Esophagus muscularis mucosa (tissue), 4 donors: ENCODE data around the gene CACNA1G.

Source experiments
- CTCF ChIP-seq, 3 experiments: fragments of 200-600 bp in 2 of 3; fragments of 450-650 bp in 1 of 3; sonication (generic) in 2 of 3; IDR thresholded peaks; one replicate each; pipeline ENCODE4 v1.5.1; 2017 to 2019; ENCODE audit warnings: antibody characterized with exemption in 3 of 3, mild to moderate bottlenecking in 2 of 3, moderate library complexity in 1 of 3
- EP300 ChIP-seq: sonication (generic); formaldehyde crosslinking; IDR thresholded peaks from one replicate; pipeline ENCODE4 v1.6.1; 2017; ENCODE audit warnings: antibody characterized with exemption
- POLR2AphosphoS5 ChIP-seq, 2 donors: sonication (generic); formaldehyde crosslinking; IDR thresholded peaks; one replicate each; pipeline ENCODE4 v1.6.1; 2017; ENCODE audit warnings: antibody characterized with exemption in 2 of 2

DNA sequence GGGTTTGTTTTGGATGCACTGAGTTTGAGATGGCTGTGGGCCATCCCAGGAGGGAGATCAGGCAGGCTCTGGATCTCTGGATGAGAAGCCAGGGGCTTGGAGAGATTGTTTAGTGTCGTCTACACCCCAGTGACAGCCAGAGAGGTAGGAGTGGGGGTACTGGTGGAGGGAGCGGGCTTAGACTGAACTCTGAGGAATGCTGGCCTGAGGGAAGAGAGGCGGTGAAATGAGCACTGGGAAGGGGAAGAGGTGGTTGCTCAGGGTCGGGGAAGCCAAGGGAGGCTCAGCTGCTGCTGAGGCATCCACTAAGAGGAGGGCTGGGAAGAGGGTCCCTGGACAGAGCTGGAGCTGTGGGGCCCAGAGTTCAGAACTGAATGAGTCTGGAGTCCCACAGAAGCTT lies 23.6 kb downstream of the CACNA1G start:
- TF ChIP-seq POLR2AphosphoS5 (IDR thresholded peaks at IDR 0.05) (no peak), EP300 (no peak), CTCF (IDR thresholded peaks at IDR 0.05) (no peak)
